HEK293T (cell line): Measurements from ENCODE around the gene TNFSF12.

ENCODE experiments used
- CTBP1 ChIP-seq: fragments of 450-650 bp; IDR thresholded peaks from 2 replicates; pipeline ENCODE4 v1.6.1; 2016; ENCODE audit warnings: borderline replicate concordance
- FOXM1 ChIP-seq: fragments of 450-650 bp; IDR thresholded peaks from 2 replicates; pipeline ENCODE4 v1.6.1; 2017; ENCODE audit warnings: mild to moderate bottlenecking, borderline replicate concordance
- SP1 ChIP-seq: fragments of 450-650 bp; IDR thresholded peaks from 2 replicates; pipeline ENCODE4 v1.6.1; 2017
- SUZ12 ChIP-seq: fragments of 450-650 bp; IDR thresholded peaks from 2 replicates; pipeline ENCODE4 v1.6.1; 2016; ENCODE audit warnings: mild to moderate bottlenecking
- ZNF384 ChIP-seq: fragments of 450-650 bp; IDR thresholded peaks from 2 replicates; pipeline ENCODE4 v1.6.1; 2016

GRCh38 chr17:7558544-7559319, 9.9 kb downstream of the TNFSF12 start, which contains the start of gene TNFSF13:
- TF ChIP-seq SUZ12 (no peak), CTBP1 (no peak), FOXM1 (no peak), SP1 (no peak), ZNF384 (no peak)
